ENCODE measurements around the gene DIS3L.
"Not testable (repeated sequence)": the region's sequence is repeated elsewhere in the genome, so short reads cannot be mapped to it uniquely, and the experiment has no call there.

The DIS3L gene

DNA sequence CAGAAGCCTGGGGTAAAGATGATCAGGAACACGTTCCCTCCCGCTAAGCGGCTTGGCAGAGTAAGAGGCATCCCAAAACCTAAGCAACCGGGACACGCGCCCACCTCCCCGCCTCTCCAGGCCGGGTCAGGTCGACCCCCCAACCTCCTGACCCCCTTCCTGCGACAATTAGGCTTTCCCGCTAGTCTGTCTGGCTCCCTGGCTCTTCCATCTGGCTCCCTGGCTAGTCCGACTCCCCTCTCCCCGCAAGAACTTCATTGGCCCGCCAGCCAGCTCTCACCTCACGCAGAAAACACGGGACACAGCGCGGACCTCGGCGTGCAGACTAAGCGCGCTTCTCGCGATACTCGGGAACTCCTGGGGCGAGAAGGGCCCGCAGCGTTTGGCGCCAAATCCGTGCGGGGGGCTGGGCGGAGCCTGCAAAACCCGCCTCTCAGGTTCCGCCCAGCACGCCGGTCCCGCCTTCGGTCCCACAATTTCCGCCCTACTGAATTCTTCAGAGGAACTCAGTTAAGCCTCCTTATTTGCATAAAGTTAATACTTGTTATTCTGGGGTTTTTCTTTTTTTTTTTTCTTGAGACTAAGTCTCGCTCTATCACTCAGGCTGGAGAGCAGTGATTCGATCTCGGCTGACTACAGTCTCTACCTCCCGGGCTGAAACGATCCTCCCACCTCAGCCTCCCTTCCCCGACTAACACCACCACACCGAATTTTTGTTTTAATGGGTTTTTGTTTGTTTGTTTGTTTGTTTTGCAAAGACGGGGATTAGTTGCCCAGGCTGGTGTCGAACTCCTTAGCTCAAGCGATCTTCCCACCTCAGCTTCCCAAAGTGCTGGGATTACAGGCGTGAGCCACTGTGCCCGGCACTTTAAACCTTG lies 63.2 kb downstream of the DIS3L start, which contains the start of gene TIPIN:
TSS of gene TIPIN (minus strand) at position 327 of the 878 bp plus-strand sequence. CDS start 3,738 bp downstream, outside the sequence.
- Histone ChIP-seq H3K27me3 (no peaks in the 10 kb centered on the region), H3K9me3 (no peaks in the 10 kb centered on the region), H3K27ac (peak within 1 kb of the TSS; percentile 69), H3K36me3 (no peaks in the 10 kb centered on the region), H3K4me1 (ENCODE audit: control insufficient read depth in 1 of 2, insufficient read depth in 1 of 2, low read depth in 1 of 2, low read length in 1 of 2) (peaks cover 25 to 28% of the 10 kb centered on the region in 2 experiments), H3K4me3 (ENCODE audit: low read depth in 1 of 2, low read length in 1 of 2) (peak within 1 kb of the TSS; percentile 66 to 90)
- TF ChIP-seq, protein P1, sequence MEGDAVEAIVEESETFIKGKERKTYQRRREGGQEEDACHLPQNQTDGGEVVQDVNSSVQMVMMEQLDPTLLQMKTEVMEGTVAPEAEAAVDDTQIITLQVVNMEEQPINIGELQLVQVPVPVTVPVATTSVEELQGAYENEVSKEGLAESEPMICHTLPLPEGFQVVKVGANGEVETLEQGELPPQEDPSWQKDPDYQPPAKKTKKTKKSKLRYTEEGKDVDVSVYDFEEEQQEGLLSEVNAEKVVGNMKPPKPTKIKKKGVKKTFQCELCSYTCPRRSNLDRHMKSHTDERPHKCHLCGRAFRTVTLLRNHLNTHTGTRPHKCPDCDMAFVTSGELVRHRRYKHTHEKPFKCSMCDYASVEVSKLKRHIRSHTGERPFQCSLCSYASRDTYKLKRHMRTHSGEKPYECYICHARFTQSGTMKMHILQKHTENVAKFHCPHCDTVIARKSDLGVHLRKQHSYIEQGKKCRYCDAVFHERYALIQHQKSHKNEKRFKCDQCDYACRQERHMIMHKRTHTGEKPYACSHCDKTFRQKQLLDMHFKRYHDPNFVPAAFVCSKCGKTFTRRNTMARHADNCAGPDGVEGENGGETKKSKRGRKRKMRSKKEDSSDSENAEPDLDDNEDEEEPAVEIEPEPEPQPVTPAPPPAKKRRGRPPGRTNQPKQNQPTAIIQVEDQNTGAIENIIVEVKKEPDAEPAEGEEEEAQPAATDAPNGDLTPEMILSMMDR (IDR thresholded peaks at IDR 0.05): no peak

DNA sequence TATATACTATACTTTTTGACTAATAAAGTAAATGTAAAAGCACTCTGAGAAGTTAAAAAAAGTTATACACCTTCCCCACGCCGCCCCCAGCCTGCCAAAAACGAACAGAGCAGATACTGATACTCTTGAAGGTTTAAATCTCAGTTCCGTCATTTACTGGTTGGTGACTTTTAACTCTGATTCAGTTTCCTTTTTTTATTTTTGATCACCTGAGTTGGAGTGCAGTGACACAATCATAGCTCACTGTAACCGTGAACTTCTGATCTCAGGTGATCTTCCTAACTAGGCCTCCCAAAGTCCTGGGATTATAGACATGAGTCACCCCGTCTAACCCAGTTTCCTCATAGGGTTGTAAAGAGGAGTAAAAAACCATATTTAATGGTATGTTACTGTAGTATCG lies 66.4 kb downstream of the DIS3L start:
- H3K27me3 ChIP-seq: no peaks in the 10 kb centered on the region
- peaks cover 14 to 19% of the 10 kb centered on the region in 2 experiments for H3K4me1 ChIP-seq (ENCODE audit: control insufficient read depth in 1 of 2, insufficient read depth in 1 of 2, low read depth in 1 of 2, low read length in 1 of 2)
- H3K9me3 ChIP-seq: no peaks in the 10 kb centered on the region
- no peak overlapping the region for H3K4me3 ChIP-seq (ENCODE audit: low read depth in 1 of 2, low read length in 1 of 2)
- TF ChIP-seq, protein P1 (IDR thresholded peaks at IDR 0.05): no peak
- H3K27ac ChIP-seq: no peak overlapping the region
- no peaks in the 10 kb centered on the region for H3K36me3 ChIP-seq

DNA sequence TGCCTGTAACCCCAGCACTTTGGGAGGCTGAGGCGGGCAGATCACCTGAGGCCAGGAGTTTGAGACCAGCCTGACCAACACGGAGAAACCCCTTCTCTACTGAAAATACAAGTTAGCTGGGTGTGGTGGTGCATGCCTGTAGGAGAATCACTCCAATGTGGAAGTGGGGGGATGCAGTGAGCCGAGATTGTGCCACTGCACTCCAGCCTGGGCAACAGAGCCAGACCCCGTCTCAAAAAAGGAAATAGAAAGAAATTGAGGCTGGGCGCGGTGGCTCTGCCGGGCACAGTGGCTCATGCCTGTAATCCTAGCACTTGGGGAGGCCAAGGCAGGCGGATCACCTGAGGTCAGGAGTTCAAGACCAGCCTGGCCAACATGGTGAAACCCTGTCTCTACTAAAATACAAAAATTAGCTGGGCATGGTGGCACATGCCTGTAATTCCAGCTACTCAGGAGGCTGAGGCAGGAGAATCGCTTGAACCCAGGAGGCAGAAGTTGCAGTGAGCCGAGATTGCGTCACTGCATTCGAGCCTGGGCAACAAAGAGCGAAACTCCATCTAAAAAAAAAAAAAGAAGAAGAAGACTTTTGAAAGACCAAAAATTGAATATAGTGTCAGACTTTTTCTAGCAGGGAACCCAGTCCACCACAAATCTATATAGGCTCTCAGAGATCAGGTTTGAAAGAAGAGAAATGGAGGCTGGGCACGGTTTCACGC lies 68.5 kb downstream of the DIS3L start:
- H3K27ac ChIP-seq; H3K27me3 ChIP-seq; H3K4me1 ChIP-seq (ENCODE audit: control insufficient read depth in 1 of 2, insufficient read depth in 1 of 2, low read depth in 1 of 2, low read length in 1 of 2); H3K9me3 ChIP-seq; H3K4me3 ChIP-seq (ENCODE audit: low read depth in 1 of 2, low read length in 1 of 2); H3K36me3 ChIP-seq: not testable (repeated sequence)

DNA sequence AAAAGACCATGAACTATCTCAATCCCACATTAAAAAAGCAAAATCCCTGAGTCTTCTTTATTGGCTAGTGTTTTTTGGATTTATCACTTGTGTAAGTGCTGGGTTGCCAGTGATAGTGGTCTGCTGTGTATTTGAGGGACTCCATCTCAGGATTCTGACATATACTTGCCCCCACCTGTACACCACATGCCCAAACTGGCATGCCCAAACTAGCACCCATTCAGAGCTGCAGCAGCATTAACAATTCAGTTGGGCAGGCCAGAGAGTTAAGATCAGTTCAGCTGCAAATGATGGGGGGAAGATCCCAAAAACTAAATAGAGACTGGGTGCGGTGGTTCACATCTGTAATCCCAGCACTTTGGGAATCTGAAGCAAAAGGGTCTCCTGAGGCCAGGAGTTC lies 69.4 kb downstream of the DIS3L start:
- H3K9me3 ChIP-seq: no peaks in the 10 kb centered on the region
- H3K4me3 ChIP-seq (ENCODE audit: low read depth in 1 of 2, low read length in 1 of 2): no peak overlapping the region
- H3K27me3 ChIP-seq: no peaks in the 10 kb centered on the region
- H3K36me3 ChIP-seq: no peaks in the 10 kb centered on the region
- TF ChIP-seq, protein P1 (IDR thresholded peaks at IDR 0.05): no peak
- H3K4me1 ChIP-seq (ENCODE audit: control insufficient read depth in 1 of 2, insufficient read depth in 1 of 2, low read depth in 1 of 2, low read length in 1 of 2): no peaks in the 10 kb centered on the region
- H3K27ac ChIP-seq: no peak overlapping the region

DNA sequence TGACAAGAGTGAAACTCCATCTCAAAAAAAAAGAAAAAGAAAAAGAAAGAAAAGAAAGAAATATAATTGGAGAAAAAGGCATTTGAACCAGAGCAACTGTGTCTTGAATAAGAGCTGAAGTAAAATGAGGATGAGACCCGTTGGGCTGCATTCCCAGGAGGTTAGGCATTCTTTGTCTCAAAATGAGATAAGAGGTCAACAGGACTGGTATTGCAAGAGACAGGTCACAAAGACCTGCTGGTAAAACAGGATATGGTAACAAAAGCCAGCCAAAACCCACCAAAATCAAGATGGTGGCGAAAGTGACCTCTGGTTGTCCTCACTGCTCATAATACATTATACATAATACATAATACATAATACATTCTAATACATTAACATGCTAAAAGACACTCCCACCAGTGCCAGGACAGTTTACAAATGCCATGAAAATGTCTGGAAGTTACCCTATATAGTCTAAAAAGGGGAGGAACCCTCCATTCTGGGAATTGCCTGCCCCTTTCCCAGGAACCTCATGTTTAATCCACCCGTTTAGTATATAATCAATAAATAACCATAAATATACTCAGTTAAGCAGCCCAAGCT lies 71.7 kb downstream of the DIS3L start:
- no peak overlapping the region for H3K27ac ChIP-seq
- no peaks in the 10 kb centered on the region for H3K36me3 ChIP-seq
- TF ChIP-seq, protein P1 (IDR thresholded peaks at IDR 0.05): no peak
- peaks cover 5 to 6% of the 10 kb centered on the region in 2 experiments for H3K4me1 ChIP-seq (ENCODE audit: control insufficient read depth in 1 of 2, insufficient read depth in 1 of 2, low read depth in 1 of 2, low read length in 1 of 2)
- no peaks in the 10 kb centered on the region for H3K27me3 ChIP-seq
- no peaks in the 10 kb centered on the region for H3K9me3 ChIP-seq
- no peak overlapping the region for H3K4me3 ChIP-seq (ENCODE audit: low read depth in 1 of 2, low read length in 1 of 2)
